NCI-H524 treated with DMSO at 0.1 percent for 48 hours (cell line): ENCODE measurements around the gene TNRC18.
"Not testable (repeated sequence)": the region's sequence is repeated elsewhere in the genome, so short reads cannot be mapped to it uniquely, and the experiment has no call there.

Experiments
- DNase-seq: peaks from one replicate; lab custom pipeline; 2025; lab: John Stamatoyannopoulos, UW

TNRC18 gene

DNA sequence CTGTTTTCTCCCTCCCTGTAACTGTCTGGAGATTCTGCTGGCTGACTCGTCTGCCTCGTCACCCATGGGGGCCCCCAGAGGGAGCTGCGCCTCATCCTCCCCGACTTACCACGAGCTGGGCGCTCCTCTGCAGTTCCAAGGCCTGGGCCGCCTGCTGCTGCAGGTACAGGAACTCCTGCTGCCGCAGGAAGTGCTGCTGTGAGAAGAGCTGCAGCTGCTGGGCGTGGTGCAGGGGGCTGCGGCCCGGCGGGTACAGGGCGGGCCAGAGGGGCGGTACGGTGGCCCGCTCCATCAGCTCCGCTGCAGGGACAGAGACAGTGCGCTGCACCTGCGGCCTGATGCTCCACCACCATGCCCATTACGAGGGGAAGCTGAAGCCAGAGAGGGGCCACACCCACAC, 47.7 kb downstream of the TNRC18 start:
- DNase-seq: no peak

DNA sequence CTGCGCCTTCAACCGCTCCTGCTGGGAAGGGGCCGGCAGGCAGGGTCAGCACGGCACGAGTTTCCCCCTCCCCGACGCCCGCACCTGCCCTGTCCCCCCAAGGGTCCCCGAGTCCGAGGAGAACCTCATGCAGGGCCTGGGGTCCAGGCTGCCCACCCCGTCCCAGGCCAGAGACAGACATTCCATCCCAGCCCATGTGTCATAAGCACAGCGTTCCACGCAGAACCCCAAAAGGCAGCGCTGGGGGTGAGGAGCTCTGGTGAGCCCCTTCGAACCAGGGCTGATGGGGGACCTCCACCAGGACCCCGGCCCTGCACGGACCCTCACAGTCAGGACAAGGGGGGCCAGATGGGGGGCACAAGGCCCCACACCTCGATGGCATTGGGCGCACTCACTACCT, 49.2 kb downstream of the TNRC18 start:
- DNase-seq: no peak

DNA sequence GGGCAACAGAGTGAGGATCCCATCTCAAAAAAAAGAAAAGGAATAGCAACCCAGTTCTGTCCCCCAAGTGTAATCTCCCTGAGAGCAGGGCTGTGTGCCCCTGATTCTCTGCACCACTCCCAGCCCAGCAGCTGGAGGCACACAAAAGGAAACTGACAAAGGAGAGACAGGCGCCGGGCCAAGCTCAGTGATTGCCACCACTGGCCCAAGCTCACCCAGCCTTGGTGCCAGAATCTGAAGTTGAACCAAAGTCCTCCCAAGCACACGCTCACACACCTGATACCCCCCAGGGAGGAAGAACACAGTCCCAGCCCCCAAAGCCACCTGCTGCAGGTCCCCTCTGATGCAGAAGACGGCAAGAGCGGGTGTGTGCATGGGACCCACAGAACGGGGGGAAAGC, 50.3 kb downstream of the TNRC18 start:
- no peak for DNase-seq

DNA sequence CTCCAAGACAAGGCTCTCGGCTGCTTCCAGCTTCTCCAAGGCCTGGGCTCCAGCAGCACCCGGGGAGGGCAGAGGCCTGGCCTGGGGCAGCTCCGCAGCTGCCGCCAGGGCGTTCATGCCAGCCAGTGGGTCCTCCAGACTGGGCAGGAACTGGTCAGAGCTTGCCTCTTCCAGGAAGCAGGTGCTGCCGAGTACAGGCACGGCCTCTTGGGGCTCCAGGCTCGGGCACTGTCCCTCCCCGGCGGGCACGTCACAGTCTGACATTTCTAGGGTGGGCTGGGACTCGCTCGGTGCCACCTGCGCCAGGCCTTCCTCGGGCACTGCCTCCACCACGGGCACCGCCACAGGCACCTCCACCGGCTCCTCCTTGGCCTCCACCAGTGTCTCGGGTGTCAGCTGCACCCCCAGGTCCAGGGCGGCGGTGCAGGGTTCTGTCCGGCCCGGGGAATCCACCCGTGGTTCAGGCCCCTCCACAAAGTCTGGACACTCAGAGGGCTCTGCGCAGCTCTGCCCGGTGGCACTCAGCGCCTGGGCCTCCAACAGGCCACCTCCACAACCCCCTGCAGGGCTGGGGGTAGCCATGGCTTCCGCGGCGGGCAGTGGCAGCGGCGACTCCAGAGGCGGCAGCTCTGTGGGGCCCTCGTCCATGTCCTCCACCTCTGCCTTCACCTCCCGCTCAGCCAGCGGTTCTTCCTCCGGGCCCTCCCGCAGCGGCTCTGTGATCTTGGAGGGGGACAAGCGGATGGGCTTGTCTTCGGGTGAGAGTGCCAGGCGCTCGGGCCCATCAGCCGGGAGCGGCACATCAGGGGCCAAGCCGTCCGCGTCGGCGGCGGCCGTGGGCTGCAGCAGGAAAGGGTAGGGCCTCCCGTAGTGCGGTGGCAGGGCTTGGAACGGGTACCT, 52.9 kb downstream of the TNRC18 start:
- DNase-seq: no peak

DNA sequence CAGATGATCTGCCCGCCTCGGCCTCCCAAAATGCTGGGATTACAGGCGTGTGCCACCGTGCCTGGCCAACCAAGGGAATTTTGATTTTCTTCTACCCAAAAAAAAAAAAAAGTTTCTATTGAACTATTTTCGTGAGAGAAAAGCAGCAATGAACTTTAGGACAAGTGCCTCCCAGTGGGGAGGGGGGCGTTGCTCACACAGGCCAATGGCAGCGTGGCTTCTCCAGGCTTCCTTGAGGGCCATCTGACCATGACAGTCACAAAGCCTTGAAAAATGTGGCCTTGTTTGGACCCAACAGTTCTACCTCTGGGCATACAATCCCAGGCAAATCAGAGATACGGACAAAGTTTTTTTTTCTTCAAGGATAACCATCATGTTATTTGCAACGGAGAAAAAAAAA, 56.0 kb downstream of the TNRC18 start:
- DNase-seq: no peak

DNA sequence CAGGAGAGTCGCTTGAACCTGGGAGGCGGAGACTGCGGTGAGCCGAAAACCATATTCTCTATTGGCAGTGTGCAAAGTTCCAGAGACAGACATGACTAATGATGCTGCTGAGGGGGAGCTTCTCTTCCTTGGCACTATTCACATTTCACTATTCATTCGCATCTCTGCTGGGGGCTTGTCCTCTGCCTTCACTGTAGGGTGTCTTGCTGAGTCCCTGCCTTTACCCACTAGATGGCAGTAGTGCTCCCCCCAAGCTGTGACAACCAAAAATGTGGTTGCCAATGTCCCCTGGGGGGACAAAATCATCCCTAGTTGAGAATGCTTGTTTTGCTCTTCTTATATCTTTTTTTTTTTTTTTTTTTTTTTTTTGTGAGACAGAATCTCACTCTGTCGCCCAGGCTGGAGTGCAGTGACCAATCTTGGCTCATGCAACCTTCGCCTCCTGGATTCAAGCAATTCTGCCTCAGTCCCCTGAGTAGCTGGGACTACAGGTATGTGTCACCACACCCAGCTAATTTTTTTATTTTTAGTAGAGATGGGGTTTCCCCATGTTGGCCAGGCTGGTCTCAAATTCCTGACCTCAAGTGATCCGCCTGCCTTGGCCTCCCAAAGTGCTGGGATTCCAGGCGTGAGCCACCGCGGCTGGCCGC, 57.5 kb downstream of the TNRC18 start:
- not testable (repeated sequence) for DNase-seq

DNA sequence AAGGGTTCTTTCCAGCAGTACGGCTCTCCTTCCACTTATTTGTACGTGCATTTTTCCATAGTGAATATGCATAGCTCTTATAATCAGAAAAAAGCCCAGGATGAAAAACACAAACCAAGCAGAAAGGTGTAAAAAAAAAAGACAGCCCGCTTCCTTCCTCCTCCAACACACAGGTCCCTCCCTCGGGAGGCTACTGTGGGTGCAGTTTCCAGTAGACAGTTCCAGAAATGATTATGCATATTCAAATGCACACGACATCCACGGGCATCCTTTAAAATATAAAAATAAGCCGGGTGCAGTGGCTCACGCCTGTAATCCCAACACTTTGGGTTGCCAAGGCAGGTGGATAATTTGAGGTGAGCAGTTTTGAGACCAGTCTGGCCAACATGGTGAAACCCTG, 59.9 kb downstream of the TNRC18 start:
- DNase-seq: no peak

DNA sequence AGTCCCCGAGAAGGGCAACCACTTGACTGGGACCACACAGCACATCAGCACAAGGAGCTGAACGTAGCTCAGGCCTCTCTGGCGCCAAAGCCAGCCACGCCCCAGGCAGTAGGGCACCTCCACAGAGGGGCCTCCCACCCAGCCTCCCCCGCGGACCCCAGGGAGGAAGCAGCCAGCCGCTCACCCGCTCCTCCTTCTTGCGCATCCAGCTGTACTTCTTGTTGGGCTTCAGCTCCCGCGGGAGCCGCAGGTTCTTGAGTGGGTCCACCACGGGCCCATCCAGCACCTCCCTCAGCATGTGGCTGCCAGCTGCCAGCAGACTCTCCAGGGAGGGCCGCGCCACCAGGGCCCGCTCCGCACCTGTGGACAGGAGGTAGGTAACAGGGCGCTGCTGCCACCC, 61.2 kb downstream of the TNRC18 start:
- no peak for DNase-seq

DNA sequence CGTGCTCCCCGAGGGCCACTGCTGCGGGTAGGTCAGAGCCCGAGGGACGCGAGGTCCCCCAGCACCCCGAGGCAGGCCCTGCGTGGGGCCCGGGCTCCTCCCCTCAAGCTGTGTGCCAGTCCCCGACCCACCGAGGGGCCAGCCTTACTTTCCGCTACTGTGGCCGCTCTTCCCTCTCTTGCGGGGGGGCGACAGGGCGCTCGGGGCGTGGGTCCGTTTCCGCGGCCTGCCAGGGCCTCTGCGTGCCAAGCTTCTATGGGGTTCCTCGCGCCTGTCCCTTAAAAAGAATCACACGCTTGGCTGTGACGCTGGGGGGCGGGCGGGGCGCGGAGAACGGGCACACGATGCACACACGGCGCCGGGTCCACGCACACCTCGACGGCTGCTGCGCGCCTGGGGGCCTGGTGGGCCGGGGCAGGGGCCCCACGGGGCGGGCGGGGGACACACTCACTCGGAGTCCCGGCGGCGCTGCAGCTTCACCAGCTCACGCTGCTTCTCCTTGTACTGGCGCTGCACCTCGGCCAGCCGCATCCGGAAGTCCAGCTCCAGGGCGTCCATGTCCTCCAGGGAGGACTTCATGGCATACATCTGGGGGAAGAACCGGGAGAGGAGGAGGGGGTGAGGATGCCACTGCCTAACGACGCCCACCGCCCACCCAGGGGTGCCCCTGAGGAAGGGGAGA, 62.0 kb downstream of the TNRC18 start:
- no peak for DNase-seq

DNA sequence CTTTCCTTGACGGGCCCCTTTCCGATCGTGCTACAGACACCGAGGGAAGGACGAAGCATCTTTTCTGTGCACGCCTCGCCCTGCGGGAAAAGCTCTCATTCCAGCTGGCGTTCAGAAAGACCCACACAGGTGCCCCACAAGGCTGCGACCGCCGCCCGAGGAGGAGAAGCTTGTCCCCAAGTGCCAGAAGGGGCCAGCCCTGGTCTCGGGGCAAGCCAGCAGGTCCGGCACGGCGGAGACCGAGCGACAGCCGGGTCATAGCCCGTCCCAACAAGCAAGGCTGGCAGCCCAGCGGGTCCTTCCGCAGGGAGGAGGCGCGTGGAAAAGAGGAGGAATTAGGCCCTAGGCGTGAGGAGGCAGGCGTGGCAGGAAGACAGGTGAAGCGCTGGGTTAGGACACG, 62.7 kb downstream of the TNRC18 start:
- DNase-seq: no peak

DNA sequence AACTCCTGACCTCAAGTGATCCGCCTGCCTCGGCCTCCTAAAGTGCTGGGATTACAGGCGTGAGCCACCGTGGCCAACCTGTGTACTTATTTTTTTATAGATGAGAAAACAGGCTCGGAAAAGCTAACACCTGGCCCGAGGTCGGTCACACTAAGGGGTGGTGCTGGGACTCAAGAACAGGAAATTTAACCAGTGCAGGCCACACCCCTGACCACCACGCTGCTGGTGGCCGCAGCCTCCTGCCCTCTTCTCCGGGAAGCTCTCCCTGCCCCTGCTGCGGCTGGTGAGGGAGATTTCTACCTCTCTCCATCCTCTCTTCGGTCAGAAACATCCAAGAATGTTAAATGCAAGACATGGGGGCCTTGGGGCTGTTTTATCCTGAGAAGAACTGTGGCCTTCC, 63.2 kb downstream of the TNRC18 start:
- DNase-seq: no peak

DNA sequence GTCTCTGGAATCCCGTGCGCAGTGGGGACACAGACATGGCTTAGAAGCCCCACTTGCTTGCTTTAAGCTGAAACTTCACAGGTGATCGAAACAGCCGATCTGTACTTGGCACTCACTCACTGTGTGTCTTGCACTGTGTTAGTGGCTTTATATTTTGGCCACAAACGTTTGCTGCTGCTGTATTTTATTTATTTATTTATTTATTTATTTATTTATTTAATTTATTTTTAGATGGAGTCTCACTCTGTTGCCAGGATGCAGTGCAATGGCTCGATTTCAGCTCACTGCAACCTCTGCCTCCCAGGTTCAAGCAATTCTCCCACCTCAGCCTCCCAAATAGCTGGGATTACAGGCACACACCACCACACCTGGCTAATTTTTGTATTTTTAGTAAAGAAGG, 63.6 kb downstream of the TNRC18 start:
- DNase-seq: not testable (repeated sequence)

DNA sequence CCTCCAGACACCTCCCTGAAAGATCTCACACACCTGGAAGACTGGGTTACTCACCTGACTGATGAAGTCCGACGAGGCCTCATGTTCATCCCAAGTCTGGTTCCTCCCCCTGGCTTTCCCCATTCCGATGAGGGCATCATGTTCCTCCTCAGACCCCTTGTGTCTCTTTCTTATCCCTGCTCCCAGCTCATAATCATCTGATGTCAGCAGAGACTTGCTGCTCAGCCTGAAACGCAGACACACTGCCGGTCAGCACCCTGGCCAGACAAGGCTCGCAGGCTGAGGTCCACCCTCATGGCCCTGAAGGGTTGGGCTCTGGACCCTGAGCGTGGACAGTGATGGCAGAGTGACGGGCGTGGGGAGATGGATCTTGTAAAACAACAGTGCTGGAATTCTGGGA, 64.3 kb downstream of the TNRC18 start:
- no peak for DNase-seq

DNA sequence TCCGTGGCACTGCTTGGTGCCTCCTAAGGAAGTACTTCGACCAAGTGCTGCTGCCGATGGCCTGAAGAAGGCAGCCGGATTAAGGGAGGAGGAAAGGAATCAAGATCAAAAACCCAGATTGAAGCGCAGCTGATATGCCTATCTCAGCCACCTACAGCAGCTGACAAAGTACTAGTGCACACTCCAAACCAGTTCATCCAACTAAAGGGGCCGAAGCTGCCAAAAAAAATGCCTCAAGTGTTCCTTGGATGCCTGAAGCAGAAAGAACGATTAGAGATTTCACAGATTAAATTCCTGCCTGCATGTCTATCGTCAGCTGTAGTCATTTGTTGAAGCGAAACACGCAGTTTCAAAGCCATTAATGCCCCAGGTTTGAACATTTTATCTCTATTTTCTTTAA, 65.7 kb downstream of the TNRC18 start:
- DNase-seq: no peak

DNA sequence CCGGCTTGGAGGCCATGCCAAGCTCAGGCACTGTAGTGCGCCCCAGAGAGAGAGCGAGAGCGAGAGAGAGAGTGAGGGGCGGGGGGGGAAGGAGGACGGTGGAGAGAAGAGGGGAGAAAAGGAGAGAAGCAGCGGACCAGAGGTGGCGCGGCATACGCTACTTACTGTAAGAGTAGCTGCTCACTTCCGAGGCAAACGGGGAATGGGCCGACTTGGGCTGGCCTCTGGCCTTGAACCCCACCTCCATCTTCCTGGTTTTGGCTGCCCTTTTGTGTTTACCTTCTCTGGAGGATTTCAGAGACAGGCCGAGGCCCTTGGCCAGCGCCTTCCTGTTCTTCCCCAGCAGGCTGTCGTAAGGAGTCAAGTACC, 66.9 kb downstream of the TNRC18 start:
- no peak for DNase-seq

DNA sequence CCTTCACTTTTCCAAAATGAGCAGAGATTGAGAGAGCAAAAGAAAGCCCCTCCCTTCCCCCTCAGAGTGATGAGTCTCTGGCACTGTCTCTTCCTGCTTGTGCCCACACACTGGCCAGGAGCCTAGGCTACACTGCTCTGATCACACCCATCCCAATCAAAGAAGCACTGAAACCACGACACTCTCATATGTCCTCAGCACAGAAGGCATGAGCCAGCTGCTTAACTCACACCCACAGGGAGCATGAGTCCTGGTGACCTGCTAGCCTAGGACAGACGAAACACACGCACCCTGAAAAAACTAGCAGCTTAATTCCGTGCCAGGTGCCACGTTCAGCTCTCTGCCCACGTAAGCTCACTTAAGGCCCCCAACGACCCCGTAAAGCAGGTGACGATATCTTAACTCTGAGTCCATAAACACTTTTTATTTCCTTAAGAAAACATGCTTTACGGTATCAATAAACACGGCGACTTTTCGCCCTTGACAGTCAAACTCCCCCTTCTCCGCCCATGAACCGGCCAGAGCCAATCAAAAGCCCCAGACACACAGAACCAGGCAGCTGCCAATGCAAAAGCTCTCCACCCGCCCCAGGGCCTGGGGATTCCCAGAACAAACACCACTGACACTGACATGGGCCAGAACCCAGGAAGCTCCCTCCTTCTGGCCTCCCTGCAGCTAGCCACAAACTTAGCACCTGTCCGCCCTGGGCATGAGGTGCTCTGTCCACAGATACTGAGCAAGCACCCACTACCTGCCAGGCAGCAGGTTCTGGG, 69.0 kb downstream of the TNRC18 start:
- DNase-seq: no peak

DNA sequence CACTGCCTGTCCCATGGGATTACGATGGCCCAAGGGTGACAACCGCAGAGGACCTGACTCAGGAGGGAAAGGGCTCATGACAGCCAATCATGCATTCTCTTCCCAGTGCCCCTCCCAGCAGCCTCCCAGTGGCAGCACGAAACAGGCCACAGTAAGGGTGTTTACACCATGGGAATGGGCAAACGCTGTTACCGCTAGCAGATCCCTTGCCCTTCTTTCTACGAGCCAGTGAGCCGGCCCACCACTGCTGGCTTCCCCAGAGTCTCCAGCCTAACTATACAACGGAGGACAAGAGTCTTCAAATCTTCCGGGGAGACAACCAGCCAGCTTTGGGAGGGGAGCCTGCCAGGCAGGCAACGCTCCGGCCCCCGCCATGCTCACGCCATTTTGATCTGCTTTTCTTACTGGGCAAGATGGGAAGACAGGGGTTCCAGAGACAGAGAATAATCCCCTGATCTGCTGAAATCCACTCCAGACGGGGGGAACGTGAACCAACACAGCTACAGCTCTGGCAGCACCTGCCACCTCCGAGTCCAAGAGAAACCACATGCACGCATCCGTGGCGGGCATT, 71.1 kb downstream of the TNRC18 start:
- no peak for DNase-seq

DNA sequence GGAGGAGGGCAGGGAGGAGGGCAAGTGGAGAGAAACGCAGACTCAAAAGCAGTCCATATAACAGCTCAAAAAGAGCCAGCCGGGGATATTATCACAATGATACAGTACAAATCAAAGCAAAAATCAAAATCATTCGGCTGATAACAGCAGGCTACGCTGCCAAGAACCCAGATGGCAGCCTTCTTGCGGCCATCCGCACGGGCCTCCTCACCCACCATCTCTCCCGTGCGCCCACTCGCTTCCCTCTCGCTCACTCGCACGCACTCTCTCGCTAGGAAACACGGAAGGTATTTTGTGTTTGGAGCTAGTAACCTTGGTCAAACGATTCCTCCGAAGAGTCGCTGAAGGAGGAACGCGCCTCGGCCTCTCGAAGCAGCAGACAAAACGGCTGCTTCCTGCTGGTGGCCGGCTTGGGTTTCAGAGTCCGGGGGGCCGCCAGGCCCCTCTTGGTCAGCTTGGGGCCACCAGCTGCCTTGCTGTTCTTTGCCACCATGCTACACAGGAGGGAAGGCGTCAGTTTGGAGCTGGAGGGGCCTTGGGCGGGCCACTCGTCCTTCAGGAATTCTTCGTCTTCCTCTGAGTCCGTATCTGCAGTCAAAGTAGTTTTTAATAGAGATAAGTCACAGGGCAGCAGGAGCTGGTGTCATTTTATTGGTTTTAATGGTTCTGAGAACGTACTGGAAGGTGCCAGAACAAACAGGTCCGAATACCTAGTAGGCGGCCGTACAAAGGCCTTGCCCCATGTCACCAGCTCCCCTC, 71.9 kb downstream of the TNRC18 start:
- no peak for DNase-seq

DNA sequence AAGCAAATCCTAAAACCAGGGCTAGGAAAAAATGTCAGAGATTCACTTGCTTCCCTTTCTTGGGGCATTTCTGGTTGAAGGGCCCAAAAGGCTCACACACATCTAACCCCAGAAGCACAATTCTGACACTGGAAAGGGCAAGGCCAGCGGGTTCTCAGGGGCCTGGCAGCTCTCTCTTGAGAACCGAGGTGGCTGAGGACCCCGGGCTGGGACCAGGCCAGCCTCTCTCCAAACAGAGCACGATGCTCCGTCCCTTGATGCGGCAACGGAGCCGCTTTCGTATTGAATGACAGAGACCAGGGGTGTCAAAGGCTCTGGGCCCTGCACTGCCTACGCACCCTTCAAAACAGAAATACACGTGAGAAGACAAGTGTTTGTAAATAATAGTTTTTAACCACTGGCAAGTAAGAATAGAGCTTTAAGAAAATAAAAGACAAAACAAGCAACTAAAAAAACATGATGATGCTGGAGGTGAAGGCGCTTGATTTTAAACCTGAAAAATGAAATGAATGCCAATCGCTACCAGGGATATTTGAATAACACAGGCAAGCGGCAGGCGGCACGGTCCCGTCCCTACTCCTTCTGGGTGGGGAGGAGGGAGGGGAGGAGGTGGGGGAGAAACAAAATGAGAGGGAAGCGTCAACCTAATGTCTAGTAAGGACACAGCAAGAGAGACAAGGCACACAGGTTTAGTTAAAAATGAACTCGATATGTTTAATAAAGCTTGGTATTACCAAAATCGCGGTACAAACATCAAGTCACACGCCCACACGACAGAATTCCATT, 72.8 kb downstream of the TNRC18 start:
- DNase-seq: no peak

DNA sequence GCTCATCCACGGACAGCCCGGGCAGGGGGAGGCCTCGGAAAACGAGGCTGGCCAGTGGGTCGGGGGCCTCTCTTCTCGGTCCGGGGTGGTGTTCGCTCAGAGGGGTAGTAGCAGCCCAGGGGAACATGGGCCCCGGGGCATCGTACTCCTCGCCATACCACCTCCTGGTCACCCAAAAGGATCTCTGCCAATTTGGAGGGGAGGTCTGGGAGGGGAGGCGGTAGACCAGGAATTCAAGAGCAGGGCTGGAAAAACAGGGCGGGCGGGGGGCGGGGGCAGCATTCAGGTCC, 73.5 kb downstream of the TNRC18 start:
- DNase-seq: no peak
